Duodenal mucosa (tissue), 2 donors: Measurements from ENCODE around the gene LSS.

ENCODE experiments used
- H3K27ac ChIP-seq: one replicate; pipeline ENCODE4 v1.7.0; 2013; ENCODE audit warnings: low read depth, low read length
- H3K27me3 ChIP-seq, 2 donors: one replicate each; pipeline ENCODE4 v1.7.0; 2013; ENCODE audit warnings: low read length in 2 of 2, control low read depth in 1 of 2; ENCODE audit not compliant: insufficient read depth in 2 of 2, control insufficient read depth in 1 of 2
- H3K36me3 ChIP-seq, 2 donors: one replicate each; pipeline ENCODE4 v1.7.0; 2013; ENCODE audit warnings: low read length in 2 of 2, control low read depth in 1 of 2; ENCODE audit not compliant: insufficient read depth in 2 of 2, control insufficient read depth in 1 of 2
- H3K4me1 ChIP-seq, 2 donors: one replicate each; pipeline ENCODE4 v1.7.0; 2013; ENCODE audit warnings: low read length in 2 of 2, control low read depth in 1 of 2; ENCODE audit not compliant: insufficient read depth in 2 of 2, control insufficient read depth in 1 of 2
- H3K4me3 ChIP-seq, 2 donors: one replicate each; pipeline ENCODE4 v1.7.0; 2013; ENCODE audit warnings: low read length in 2 of 2, low read depth in 1 of 2
- H3K9ac ChIP-seq, 2 donors: one replicate each; pipeline ENCODE4 v1.7.0; 2013; ENCODE audit warnings: low read length in 2 of 2, low read depth in 1 of 2
- H3K9me3 ChIP-seq, 2 donors: one replicate each; pipeline ENCODE4 v1.7.0; 2013; ENCODE audit warnings: low read length in 2 of 2, control low read depth in 1 of 2; ENCODE audit not compliant: control insufficient read depth in 1 of 2

Gene LSS

DNA sequence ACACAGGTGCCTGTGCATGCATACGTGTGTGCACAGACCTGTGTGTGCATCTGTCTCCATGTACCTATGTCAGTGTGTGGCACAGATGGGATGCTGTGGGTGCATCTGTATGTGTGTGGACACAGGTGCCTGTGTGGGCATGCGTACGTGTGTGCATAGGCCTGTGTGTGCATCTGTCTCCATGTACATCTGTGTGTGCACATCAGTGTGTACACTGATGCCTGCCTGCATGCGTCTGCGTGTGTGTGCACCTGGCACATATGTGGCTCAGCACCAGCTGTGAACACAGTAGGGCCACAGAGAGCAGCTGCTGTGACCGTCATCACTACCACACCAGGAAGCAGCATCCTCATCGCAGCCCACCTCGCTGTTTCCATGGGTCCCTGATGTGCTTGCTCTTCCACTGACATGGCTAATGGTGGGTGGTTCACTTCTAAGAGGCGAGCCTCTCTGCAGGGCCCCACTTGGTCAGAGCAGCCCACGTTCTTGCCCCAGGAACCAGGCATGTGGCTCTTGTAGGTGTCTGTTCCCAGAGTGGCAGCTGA lies 34.7 kb downstream of the LSS start:
- no peak overlapping the region for H3K27ac ChIP-seq
- no peaks in the 10 kb centered on the region for H3K9me3 ChIP-seq
- H3K27me3 ChIP-seq, result no peaks in the 10 kb centered on the region
- H3K4me3 ChIP-seq, result no peak overlapping the region
- H3K4me1 ChIP-seq, result no peaks in the 10 kb centered on the region
- no peak overlapping the region for H3K9ac ChIP-seq
- H3K36me3 ChIP-seq, result peaks cover 27 to 63% of the 10 kb centered on the region in 2 donors

DNA sequence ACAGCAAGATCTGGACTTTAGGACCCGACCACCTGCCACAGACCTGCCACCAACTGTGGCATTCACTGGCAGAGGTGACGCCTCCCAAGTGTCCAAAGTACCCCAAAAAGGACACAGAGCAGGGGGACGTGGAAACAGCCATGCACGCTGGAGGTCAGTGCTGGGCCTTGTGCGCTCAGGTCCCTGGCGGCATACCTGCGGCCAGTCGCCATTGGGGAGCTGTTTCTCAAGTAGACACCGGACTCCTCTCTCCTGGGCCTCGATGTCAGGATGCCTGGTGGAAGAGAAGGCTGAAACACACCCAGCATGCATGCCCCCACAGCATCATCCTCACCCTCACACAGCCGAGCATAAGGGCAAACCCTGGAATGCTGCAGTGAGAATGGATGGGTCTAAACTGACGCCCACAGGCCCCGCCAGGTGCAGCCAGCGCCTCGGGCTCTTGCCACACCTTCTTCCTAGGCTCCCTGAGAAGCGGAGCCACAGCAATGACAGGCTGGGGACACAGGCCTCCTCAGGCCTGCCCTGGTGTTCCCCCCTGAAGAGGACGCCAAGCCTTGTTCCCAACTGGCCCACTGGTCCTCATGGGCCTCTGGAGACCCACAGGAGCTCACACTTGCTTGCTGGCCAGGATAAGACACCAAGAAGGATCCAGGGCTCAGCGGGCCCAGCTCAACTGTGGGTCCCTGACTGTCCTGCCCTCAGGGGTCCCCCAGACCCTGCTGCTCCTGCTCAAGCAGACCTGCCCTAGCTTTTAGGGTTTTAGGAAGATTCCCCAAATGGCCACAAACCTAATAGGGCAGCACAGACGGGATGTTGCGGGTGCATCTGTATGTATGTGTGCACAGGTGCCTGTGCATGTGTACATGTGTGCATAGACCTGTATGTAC lies 36.6 kb downstream of the LSS start:
- Histone ChIP-seq H3K4me1 (no peaks in the 10 kb centered on the region), H3K27ac (no peak overlapping the region), H3K9ac (no peak overlapping the region), H3K9me3 (no peaks in the 10 kb centered on the region), H3K4me3 (no peak overlapping the region), H3K27me3 (no peaks in the 10 kb centered on the region), H3K36me3 (peaks cover 27 to 60% of the 10 kb centered on the region in 2 donors)

DNA sequence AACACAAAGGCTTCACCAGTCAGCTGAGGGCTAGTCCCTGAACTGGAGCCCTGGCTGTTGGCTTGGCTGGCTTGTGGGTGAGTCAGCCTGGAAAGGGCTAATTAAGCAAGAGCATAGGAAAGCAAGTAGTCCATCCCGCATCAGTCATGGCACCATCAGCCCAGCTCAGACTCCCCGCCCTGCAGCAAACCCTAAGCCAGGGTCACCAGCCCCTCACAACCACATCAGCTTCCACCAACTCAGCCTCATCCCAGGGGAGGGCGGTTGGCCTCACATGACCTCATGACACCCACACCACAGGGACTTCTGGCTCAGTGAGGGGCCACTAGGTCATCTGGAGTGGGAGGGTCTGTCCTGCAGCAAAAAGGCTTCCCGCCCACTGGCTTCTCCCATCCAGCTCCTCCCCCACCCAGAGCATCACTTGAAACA lies 37.3 kb downstream of the LSS start:
- H3K27me3 ChIP-seq, result no peaks in the 10 kb centered on the region
- H3K4me3 ChIP-seq, result no peak overlapping the region
- no peaks in the 10 kb centered on the region for H3K4me1 ChIP-seq
- H3K36me3 ChIP-seq, result peaks cover 23 to 60% of the 10 kb centered on the region in 2 donors
- no peak overlapping the region for H3K27ac ChIP-seq
- H3K9ac ChIP-seq, result no peak overlapping the region
- no peaks in the 10 kb centered on the region for H3K9me3 ChIP-seq

GRCh38 chr21:46190491-46191131 lies 38.0 kb downstream of the LSS start:
- no peak overlapping the region for H3K4me3 ChIP-seq
- H3K27ac ChIP-seq, result no peak overlapping the region
- H3K27me3 ChIP-seq, result no peaks in the 10 kb centered on the region
- no peaks in the 10 kb centered on the region for H3K4me1 ChIP-seq
- H3K9me3 ChIP-seq, result no peaks in the 10 kb centered on the region
- no peak overlapping the region for H3K9ac ChIP-seq
- peaks cover 20 to 55% of the 10 kb centered on the region in 2 donors for H3K36me3 ChIP-seq

DNA sequence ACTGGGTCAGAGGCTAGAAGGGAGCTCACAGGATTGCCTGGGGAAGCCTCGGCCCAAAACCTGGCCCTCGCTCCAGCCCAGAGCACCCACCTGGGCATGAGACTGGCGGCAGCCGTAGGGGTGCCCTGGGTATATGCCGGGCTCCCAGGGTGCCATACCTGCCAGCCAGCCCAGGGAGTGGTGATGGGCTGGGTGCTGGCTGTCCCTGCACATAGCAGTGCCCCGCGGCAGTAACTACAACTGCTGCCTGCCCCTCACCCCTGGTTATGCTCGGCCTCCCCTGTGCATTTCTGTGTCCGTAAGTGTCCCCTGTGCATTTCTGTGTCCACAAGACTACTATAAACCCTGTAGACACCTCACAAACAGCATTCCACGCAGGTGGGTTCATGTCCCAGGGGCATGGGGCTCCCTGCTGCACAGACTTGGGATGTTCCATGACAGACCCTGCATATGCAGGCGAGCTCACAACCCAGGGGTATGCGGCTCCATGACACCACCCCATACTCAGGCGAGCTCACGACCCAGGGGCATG lies 38.5 kb downstream of the LSS start:
- H3K27me3 ChIP-seq, result no peaks in the 10 kb centered on the region
- H3K9ac ChIP-seq, result no peak overlapping the region
- no peaks in the 10 kb centered on the region for H3K4me1 ChIP-seq
- no peaks in the 10 kb centered on the region for H3K9me3 ChIP-seq
- no peak overlapping the region for H3K4me3 ChIP-seq
- H3K36me3 ChIP-seq, result peaks cover 20 to 49% of the 10 kb centered on the region in 2 donors
- H3K27ac ChIP-seq, result no peak overlapping the region

DNA sequence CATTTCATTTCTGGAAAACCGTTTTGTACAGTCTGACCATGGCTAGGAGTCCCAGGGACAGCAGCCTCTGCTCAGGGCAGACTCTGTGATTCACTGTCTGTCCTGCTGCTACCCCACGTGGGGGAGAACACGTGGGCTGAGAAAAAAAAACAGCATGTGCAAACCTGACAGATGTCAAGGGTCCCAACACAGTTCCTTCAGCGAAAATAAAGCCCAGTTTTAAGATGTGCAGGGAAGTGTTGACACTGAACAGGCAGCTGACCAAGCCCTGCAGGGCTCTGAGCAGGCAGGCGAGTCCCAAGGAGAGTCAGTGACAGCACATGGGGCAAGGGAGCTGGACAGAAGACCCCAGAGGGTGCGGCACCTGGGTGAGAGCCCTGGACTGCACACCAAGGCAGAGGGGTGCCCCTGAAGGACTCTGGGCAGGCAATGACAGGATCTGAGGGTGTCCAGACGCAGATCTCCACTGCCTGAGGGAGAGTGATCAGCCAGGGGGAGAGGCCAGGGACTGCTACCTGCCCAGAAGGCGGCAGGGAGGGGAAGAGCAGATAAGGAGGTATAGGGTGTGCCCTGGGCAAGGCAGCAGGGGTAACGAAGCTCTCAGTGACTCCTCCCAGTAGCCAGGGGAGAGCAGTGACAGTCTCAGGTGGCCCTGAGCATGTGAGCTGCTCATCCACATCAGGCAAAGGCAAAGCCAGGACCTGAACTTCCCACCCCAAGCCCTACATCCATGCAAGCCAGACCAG lies 39.2 kb downstream of the LSS start:
- Histone ChIP-seq H3K9ac (no peak overlapping the region), H3K27ac (no peak overlapping the region), H3K4me1 (no peaks in the 10 kb centered on the region), H3K36me3 (peaks cover 17 to 43% of the 10 kb centered on the region in 2 donors), H3K4me3 (no peak overlapping the region), H3K27me3 (no peaks in the 10 kb centered on the region), H3K9me3 (no peaks in the 10 kb centered on the region)

DNA sequence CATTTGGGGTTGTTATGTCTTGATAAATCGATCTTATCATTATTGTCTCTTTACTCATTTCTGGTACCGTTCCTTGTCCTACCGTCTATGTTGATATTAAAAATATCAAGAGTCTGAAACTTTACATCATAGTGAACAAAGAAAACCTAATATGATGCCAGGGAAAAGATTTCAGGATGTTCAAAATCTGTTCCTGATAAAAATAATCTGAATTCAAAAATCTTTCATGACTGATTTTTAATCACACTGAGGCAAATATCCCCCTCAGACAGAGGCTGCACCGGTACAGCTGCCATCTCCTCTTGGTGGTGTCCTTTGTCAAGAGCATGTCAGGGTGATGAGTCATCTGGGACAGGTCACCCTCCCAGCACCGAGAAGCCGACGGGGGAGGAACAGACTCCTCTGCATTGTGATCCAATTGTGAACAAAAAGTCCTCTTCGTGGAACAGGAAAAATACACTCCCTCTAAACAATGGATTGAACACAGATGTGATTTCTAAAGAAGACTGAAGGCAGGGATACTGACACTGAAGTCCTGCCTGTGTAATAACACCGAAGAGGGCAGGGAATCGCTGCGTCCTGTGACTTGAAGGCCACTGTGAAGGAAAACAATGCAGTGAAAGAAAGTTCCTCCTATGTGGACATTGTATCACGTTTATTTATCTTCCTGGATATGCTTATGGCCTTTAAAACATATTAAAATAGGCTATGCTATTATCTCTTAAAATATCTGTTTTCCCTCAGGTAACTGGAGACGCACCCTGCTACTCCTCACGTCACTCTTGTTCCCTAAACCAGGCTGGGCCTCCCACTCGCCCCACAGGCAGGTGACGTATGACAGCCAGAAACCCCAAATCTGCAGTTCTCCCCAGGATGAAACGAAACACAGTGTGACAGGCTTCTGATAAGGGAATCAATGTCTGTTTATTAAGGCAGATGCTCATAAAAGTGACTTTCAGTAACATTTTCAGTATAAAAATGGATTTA lies 40.1 kb downstream of the LSS start:
- Histone ChIP-seq H3K36me3 (peaks cover 10 to 34% of the 10 kb centered on the region in 2 donors), H3K27ac (no peak overlapping the region), H3K9me3 (no peaks in the 10 kb centered on the region), H3K4me1 (peaks cover 0 to 3% of the 10 kb centered on the region in 2 donors), H3K4me3 (no peak overlapping the region), H3K27me3 (no peaks in the 10 kb centered on the region), H3K9ac (no peak overlapping the region)

DNA sequence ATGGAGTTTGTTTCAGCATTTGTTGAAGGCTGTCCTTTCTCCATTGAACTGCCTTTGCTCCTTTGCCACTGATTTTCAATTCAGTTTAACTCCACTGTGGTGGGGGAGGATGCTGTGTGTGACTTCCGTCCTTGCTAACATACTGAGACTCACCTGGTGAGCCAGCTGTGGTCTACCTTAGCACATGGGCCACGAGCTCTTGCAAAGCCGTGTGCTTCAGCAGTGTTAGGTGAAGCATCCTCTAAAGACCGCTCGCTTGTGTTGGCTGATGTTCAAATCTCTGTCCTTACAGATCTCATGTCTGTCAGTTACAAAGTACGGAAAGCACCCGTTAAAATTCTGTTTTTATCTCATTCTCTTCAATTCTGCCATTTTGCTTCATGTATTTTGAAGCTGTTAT lies 40.8 kb downstream of the LSS start:
- Histone ChIP-seq H3K9ac (no peak overlapping the region), H3K4me3 (no peak overlapping the region), H3K4me1 (peaks cover 0 to 8% of the 10 kb centered on the region in 2 donors), H3K9me3 (no peaks in the 10 kb centered on the region), H3K27me3 (no peaks in the 10 kb centered on the region), H3K36me3 (peaks cover 10 to 27% of the 10 kb centered on the region in 2 donors), H3K27ac (no peak overlapping the region)

- Histone ChIP-seq H3K36me3 (peaks cover 7 to 21% of the 10 kb centered on the region in 2 donors), H3K27me3 (no peaks in the 10 kb centered on the region), H3K27ac (no peak overlapping the region), H3K4me1 (peaks cover 0 to 8% of the 10 kb centered on the region in 2 donors), H3K9ac (no peak overlapping the region), H3K4me3 (no peak overlapping the region), H3K9me3 (no peaks in the 10 kb centered on the region)
Observed at GRCh38 chr21:46187261-46187660, 41.3 kb downstream of the LSS start.
